ENCODE results near the gene TMED5.

TMED5 gene

GRCh38 chr1:93142161-93142560 lies 38.1 kb downstream of the TMED5 start:
- no peak overlapping the region for H3K4me3 ChIP-seq (ENCODE audit: low read depth, low read length)
- DNase-seq (ENCODE audit: low read depth), result no peak
- no peak for TF ChIP-seq CTCF (IDR thresholded peaks at IDR 0.05; ENCODE audit: insufficient read depth, low read depth, low read length, missing control alignments)

DNA sequence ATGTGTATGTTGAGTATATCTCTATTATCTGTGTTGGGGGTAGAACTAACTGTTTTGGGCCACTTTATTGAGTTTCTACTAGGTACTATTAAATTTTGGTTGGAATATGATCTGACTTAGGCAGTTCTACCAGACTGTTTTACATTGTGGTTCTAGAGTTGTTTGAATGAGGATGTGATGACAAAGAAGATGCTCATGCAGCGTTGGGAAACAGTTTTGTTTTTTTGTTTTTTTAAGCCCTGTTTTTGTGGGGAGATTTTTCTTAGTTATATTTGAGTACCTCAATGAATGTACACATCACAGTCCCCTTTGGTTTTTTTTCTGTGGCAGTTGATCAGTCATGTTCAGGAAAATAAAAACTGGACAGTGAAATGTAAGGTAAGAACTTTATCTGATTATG lies 40.1 kb downstream of the TMED5 start:
- TF ChIP-seq CTCF (IDR thresholded peaks at IDR 0.05; ENCODE audit: insufficient read depth, low read depth, low read length, missing control alignments), result no peak
- no peak for DNase-seq (ENCODE audit: low read depth)
- H3K4me3 ChIP-seq (ENCODE audit: low read depth, low read length), result no peak overlapping the region

DNA sequence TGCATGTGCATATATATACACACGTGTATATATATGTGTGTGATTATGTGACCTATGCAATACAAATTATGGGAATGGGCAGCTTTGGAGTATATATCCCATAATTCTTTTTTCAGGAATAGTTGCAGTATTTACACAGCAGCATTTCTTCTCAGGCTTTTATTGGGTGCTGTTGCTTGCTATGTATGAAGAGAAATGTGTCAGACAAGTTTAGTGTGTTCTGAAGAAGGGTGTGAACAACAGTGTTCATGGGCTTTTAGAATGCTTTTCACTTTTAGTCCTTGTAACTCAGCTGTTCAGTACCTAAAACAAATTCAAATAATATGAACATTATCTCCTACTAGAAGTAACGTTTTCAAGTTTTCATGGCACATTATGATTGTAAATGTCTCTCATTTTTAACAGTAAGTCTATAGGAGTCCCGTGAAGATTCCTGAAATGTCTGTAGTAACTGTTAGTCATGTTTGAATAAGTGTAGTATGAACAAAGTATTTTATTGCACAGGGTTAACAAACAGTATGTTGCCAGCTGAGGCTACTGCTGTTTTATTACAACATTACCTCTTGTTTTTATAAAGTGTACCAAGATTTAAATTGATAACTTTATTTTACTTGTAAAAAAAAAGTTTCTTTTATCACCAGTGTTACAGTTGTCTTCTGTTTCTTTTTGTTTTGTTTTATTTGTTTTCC lies 42.5 kb downstream of the TMED5 start:
- TF ChIP-seq CTCF (IDR thresholded peaks at IDR 0.05; ENCODE audit: insufficient read depth, low read depth, low read length, missing control alignments), result no peak
- no peak overlapping the region for H3K4me3 ChIP-seq (ENCODE audit: low read depth, low read length)
- DNase-seq (ENCODE audit: low read depth), result no peak

- H3K4me3 ChIP-seq (ENCODE audit: low read depth, low read length), result no peak overlapping the region
- TF ChIP-seq CTCF (IDR thresholded peaks at IDR 0.05; ENCODE audit: insufficient read depth, low read depth, low read length, missing control alignments), result no peak
- DNase-seq (ENCODE audit: low read depth), result no peak
Observed at GRCh38 chr1:93136445-93136844, 43.8 kb downstream of the TMED5 start.

- no peak overlapping the region for H3K4me3 ChIP-seq (ENCODE audit: low read depth, low read length)
- no peak for TF ChIP-seq CTCF (IDR thresholded peaks at IDR 0.05; ENCODE audit: insufficient read depth, low read depth, low read length, missing control alignments)
- DNase-seq (ENCODE audit: low read depth), result no peak
Observed at GRCh38 chr1:93132638-93133037, 47.6 kb downstream of the TMED5 start.

DNA sequence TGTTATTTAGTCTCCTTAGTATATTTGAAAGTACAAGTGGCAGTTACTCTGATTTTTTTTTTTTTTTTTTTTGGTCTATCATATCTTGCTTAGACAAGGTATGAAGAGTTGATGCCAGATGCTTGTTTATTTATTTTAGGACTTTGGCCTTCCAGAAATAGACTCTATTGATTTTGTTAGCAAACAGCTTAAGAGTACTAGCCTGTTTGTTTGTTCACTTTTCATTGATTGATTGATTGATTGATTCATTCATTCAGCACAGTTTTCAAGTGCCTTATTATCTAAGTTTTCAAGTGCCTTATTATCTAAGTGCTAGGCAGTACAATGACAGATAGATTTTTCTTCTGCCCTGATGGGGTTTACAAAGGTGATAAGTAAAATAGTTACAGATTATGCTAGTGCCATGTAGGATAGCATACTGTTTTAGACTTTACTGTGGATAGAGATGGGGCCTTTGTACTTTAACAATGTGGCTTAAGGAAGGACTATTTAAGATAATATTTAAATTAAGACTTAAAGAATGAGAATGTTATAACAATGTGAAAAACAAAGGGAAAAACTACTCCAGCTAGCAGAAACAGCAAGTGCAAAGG lies 50.6 kb downstream of the TMED5 start:
- TF ChIP-seq CTCF (IDR thresholded peaks at IDR 0.05; ENCODE audit: insufficient read depth, low read depth, low read length, missing control alignments), result no peak
- no peak for DNase-seq (ENCODE audit: low read depth)
- H3K4me3 ChIP-seq (ENCODE audit: low read depth, low read length), result no peak overlapping the region
